Measurements from ENCODE around the gene EPB41.
"Not testable (repeated sequence)": the region's sequence is repeated elsewhere in the genome, so short reads cannot be mapped to it uniquely, and the experiment has no call there.

EPB41 gene

DNA sequence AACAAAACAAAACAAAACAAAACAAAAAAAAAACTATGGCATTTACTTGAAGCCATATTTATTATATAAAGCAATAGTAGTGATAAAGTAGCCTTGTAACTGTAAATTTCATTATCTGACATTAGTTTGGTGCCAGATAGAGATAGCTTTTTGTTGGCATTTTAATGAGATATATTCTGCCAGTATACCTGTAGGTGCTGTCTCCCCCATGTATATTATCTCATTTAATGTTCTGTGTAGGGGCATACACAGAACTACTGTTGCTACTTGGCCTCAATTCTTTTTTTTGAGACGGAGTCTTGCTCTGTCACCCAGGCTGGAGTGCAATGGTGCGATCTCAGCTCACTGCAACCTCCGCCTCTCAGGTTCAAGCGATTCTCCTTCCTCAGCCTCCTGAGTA is 141.9 kb downstream of the EPB41 start:
- no peak for DNase-seq

GRCh38 chr1:29057700-29058099 is 143.3 kb downstream of the EPB41 start:
- no peak for DNase-seq

DNA sequence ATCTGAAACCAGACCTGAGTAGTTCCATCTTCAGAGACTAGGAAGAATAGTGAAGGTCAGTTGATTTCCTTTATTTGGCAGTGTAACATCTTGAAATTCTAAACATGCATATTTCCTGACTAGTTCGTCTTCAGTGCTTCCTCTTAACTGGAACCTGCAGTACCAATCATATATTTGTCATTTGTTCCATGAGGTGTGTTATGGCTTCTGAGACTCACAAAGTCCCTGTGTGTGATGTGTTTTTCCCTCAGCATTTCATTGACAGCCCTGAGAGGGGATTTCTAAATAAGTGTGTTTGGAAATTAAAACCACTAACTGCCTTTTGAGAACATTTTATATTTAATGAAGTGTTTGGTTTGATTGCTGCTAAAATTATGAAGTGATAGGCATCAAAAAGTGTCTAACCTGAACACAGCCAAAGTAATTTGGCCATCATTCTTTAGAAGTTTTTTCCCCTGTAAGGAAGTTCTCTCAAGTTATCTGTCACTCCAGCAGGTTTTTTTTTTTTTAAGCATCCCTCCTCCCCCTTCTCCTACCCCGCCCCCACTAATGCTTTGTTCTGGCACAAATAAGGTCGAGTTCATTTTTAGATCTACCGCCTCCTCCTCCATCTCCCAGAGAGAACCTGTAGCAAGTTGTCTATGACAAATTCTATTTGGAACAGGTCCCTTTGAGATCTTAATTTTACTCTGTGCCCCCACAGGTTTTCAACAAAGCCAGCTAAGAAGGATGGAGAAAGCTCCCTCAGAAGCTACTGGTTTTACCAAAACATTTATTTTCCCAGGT is 148.0 kb downstream of the EPB41 start:
- no peak for DNase-seq

DNA sequence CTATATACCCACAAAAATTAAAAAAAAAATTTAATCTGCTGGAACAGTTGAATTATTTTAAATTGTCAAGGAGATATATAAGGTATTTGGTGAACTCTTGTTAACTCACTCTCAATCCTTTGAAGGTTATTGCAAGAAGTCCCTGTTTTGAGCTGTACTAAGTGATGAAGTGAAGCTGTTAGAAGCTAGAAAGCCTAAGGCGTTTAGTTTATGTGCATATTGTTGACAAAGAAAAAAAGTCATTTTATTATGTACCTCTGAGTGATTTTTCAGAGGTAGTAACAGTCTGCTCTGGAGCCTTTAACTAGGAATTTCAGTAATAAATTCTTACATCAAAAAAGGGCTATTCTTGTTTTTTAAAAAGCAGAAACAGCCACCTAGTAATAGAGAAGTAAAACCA is 149.7 kb downstream of the EPB41 start:
- no peak for DNase-seq

DNA sequence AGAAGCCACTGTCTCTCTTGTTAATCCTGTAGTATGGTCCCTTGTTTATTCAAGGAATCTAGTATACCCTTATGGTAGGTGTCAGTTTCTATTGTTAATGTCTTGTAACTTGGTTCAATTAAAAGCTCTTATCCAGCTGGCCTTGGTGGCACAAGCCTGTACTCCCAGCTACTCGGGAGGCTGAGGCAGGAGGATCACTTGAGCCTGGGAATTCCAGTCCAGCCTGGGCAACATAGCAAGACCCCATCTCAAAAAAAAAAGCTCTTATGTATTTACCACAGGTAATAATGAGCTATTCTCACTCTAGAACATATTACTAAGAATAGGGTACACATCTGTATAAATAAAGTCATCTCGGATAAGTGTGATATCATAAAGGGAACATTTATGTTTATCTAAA is 162.8 kb downstream of the EPB41 start:
- DNase-seq, result no peak

DNA sequence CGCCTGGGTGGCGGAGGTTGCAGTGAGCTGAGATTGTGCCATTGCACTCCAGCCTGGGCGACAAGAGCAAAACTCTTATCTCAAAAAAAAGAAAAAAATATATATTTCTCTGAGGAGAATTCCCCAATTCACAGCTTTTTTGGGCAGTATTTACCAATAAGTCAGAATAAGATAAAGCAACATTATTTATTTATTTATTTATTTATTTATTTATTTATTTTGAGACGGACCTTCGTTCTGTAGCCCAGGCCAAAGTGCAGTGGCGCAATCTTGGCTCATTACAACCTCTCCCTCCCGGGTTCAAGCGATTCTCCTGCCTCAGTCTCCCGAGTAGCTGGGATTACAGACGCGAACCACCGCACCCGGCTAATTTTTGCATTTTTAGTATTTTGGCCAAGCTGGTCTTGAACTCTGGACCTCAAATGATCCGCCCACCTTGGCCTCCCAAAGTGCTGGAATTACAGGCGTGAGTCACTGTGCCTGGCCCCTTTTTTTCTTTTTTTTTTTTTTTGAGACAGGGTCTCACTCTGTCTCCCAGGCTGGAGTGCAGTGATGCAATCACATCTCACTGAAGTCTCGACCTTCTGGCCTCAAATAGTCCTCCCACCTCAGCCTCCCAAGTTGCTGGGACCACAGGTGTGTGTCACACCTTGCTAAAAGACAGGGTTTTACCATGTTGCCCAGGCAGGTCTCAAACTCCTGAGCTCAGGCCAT is 165.7 kb downstream of the EPB41 start:
- DNase-seq, result not testable (repeated sequence)

DNA sequence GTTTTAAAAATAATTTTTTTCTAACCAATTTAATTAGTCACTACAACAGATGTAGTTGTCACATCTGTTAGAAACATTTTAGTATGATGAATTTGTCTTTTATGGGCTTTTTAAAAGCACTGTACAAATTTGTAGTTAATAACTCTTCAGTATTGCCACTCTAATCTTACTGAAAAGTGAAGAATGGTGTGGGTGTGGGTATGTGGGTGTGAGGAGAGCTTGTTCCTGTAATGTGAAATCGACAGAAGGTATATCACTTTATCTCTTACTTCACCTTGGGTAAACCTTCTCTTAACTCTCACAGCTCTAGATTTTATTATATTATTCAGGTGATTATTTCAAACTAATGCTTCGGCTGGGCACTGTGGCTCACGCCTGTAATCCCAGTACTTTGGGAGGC is 166.8 kb downstream of the EPB41 start:
- DNase-seq, result no peak

- no peak for DNase-seq
Observed at GRCh38 chr1:29082519-29082918, 168.2 kb downstream of the EPB41 start.

DNA sequence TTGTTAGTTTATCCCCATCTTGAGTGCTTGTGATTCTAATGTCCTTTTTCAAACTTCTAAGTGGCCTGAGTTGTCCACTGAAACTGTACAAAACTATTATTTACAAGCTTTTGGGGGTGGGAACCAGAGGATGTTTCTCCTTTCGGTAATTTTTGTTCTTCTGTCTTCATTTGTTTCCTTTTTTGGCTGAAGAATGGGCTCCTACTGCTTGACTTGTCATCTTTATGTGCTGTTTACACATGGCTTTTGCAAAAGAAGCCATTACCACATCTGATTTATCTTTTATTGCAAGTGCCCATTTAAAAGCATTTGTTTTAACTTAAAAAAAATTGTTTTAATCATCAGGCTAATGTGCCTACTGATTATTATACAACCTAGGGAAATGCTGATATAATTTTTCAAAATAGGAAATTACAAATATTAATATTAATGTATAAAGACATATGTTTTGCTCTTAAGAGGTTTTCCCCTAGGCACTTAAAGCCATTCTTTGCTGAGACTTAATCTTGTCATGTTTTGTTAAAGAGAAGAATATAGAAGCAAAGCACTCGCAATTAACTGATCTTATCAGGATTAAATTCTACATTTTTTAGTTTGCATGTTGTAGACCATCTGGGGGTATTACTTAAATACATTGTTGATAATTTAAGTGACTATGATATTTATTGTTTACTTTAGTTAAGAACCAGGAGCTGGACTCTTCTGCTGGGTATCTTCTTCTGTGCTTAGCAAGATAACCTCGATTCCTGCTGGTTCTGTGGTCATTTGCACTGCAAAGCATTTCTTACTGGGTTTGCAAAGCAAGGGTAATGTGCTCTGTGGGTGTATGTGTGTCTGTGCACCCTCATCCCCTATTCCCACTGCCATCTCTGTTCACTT is 169.2 kb downstream of the EPB41 start:
- no peak for DNase-seq

DNA sequence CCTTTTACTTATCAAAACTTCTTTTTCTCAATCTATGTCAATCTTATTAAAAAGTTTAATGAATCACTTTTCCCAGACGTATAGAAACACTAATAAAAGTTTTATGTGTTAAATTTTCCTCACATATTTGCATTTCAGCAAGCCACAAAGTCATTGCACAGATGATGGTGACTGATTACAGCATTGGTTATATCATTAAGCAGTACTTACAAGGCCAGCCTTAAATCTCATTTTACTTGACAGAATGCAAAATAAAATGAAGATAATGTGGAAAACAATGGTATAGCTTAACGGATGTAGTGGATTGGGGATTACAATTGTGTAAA is 169.8 kb downstream of the EPB41 start:
- DNase-seq, result no peak

DNA sequence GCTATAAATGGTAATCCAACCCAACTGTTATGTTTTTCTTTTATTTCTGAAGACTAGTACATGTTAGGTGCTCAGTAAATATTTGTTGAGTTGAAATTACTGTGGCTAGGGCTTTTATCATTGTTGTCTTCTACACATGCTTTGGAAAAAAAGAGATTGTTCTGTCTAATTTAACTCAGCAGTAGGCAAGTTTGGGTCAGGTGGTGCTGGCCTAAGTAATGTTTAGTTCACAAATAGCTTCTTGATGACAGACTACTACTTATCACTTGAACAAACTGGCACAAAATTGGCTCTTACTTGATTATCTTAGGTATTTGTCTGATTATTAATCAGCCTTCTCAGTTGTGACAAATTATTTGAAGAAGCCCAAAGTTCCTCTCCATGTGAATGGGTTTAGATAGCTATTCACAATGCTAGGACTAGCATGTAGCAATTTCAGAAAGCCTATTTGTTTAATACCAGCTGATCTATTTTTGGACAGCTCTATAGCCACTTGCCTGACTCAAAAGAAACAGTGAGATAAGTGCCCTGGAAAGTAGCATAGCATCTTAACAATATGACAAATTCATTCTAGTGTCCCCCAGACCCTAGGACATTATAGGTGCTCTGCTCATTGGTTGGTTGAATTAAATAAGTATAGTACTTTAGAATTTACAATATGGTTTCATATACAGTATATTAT is 176.7 kb downstream of the EPB41 start:
- DNase-seq, result no peak

DNA sequence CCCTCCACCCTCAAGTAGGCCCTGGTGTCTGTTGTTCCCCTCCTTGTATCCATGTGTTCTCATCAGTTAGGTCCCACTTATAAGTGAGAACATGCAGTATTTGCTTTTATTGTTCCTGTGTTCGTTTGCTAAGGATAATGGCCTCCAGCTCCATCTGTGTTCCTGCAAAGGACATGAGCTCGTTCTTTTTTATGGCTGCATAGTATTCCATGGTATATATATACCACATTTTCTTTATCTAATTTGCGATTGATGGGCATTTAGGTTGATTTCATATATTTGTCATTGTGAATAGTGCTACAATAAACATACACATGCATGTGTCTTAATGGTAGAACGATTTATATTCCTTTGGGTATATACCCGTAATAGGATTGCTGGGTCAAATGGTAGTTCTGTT is 178.3 kb downstream of the EPB41 start:
- not testable (repeated sequence) for DNase-seq

DNA sequence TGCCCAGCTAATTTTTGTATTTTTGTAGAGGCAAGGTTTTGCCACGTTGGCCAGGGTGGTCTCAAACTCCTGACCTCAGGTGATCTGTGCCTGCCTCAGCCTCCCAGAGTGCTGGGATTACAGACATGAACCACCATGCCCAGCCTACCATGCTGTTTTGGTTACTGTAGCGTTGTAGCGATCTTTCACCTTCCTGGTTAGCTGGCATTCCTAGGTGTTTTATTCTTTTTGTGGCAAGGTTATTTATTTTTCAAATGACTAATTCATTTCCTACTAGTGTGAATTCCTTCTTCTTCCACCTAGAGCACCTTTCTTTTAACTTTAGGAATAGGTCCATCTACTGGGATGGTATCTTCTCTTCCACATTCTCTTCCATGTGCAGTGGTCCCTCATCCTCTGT is 180.1 kb downstream of the EPB41 start:
- no peak for DNase-seq

GRCh38 chr1:29094954-29095353 is 180.6 kb downstream of the EPB41 start:
- no peak for DNase-seq

GRCh38 chr1:29096231-29096886 is 182.0 kb downstream of the EPB41 start:
- DNase-seq, result no peak

- no peak for DNase-seq
Observed at GRCh38 chr1:29099286-29099685, 184.9 kb downstream of the EPB41 start.

DNA sequence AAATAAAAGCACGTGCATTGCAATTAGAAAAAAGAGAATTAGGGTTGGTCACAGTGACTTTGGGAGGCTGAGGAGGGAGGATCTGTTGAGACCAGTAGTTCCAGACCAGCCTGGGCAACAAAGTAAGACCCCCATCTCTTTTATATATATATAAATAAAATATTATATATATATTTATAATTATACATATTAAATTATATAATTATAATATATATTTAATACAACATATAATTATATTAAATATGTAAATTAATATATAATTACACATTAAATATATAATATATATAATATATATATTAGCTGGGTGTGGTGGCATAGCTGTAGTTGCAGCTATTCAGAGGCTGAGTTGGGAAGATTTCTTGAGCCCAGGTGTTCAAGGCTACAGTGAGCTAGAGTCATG is 186.1 kb downstream of the EPB41 start:
- DNase-seq, result no peak

DNA sequence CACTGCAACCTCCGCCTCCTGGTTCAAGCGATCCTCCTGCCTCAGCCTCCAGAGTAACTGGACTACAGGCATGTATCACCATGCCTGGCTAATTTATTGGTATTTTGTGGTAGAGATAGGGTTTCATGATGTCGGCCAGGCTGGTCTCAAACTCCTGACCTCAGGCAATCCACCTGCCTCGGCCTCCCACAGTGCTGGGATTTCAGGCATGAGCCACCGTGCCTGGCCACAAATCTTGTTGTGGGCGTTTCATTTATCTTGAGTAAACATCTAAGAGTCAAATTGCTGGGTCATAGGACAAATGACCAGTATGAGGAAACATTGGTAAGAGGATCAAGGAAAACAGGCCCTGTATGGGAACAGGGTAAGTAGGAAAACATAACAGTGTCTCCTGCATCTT is 191.5 kb downstream of the EPB41 start:
- DNase-seq, result no peak

- DNase-seq, result not testable (repeated sequence)
Observed at GRCh38 chr1:29108041-29108440, 193.7 kb downstream of the EPB41 start.

GRCh38 chr1:29112705-29113412 is 198.5 kb downstream of the EPB41 start:
- DNase-seq, result no peak

- DNase-seq, result no peak
Observed at GRCh38 chr1:29113413-29114117, 199.2 kb downstream of the EPB41 start.

All from SW 1271 (cell line).